H1 (cell line): ENCODE data around the gene IDH2. TPM values are rescaled to one million over a fixed set of nuclear protein-coding genes. Genes with fewer than 3 reads are reported as not detected.

ENCODE experiments used
- CTCF ChIA-PET: fragments of 300-600 bp; sonication (Branson Sonifier 250); formaldehyde crosslinking; loops from one replicate; lab custom pipeline; 2021; ENCODE audit not compliant: partially characterized antibody; lab: Charles Lee
- POLR2A ChIA-PET: fragments of 300-600 bp; sonication (Branson Sonifier 250); formaldehyde crosslinking; loops from one replicate; lab custom pipeline; 2021; ENCODE audit warnings: inconsistent platforms; ENCODE audit not compliant: partially characterized antibody; lab: Charles Lee
- DNase-seq, 2 experiments: peaks; one replicate each; pipeline versions ENCODE4 v3.0.0 to v3.0.0-alpha.2; 2010 to 2022; ENCODE audit warnings: low spot score in 2 of 2, low read depth in 1 of 2, mixed read lengths in 1 of 2
- FAIRE-seq: peaks from 2 replicates; lab custom pipeline; 2011; peaks lifted over from hg19 to GRCh38; lab: Jason Lieb, UNC
- H2AFZ ChIP-seq: 2 replicates; pipeline ENCODE4 v1.8.1; 2012; ENCODE audit warnings: low read length, inconsistent platforms
- H2AK5ac ChIP-seq: 2 replicates; pipeline ENCODE4 v1.6.1; 2013; ENCODE audit warnings: low read depth, low read length
- H2BK120ac ChIP-seq: replicated peaks from 2 replicates; pipeline ENCODE3; 2013; ENCODE audit warnings: low read depth, low read length, inconsistent platforms
- H2BK12ac ChIP-seq: 2 replicates; pipeline ENCODE4 v1.6.1; 2013; ENCODE audit warnings: low read depth, low read length
- H2BK15ac ChIP-seq: 2 replicates; pipeline ENCODE4 v1.6.1; 2013; ENCODE audit warnings: low read length
- H2BK20ac ChIP-seq: 2 replicates; pipeline ENCODE4 v1.6.1; 2013; ENCODE audit warnings: low read length
- H2BK5ac ChIP-seq: 2 replicates; pipeline ENCODE4 v1.6.1; 2013; ENCODE audit warnings: low read depth, low read length
- H3K14ac ChIP-seq: 2 replicates; pipeline ENCODE4 v1.6.1; 2013; ENCODE audit warnings: inconsistent platforms; ENCODE audit not compliant: insufficient read length
- H3K18ac ChIP-seq: 2 replicates; pipeline ENCODE4 v1.6.1; 2013; ENCODE audit warnings: low read length; ENCODE audit errors: extremely low read depth
- H3K23ac ChIP-seq: 2 replicates; pipeline ENCODE4 v1.6.1; 2013; ENCODE audit warnings: inconsistent platforms; ENCODE audit not compliant: insufficient read length
- H3K23me2 ChIP-seq: 2 replicates; pipeline ENCODE4 v1.6.1; 2013; ENCODE audit warnings: low read depth, low read length
- H3K27ac ChIP-seq: 2 replicates; pipeline ENCODE4 v1.6.1; 2011; ENCODE audit warnings: low read depth, low read length, inconsistent platforms
- H3K27me3 ChIP-seq, 4 experiments: replicated peaks in 1 of 4; 1 replicate in 1 of 4; 2 replicates in 3 of 4; pipeline versions ENCODE4 v1.6.1 to v1.8.1; 2011 to 2013; ENCODE audit warnings: low read length in 3 of 4, mild to moderate bottlenecking in 3 of 4, inconsistent platforms in 2 of 4, mixed read lengths in 2 of 4, moderate library complexity in 1 of 4; ENCODE audit not compliant: control insufficient read depth in 3 of 4, insufficient read depth in 3 of 4; ENCODE audit errors: extremely low read depth in 1 of 4
- H3K36me3 ChIP-seq, 4 experiments: 2 replicates each; pipeline versions ENCODE4 v1.6.1 to v1.8.1; 2011 to 2013; ENCODE audit warnings: mild to moderate bottlenecking in 4 of 4, low read length in 3 of 4, moderate library complexity in 2 of 4, control low read depth in 1 of 4, inconsistent platforms in 1 of 4; ENCODE audit not compliant: insufficient read depth in 4 of 4, control insufficient read depth in 2 of 4
- H3K4ac ChIP-seq: replicated peaks from 2 replicates; pipeline ENCODE3; 2013; ENCODE audit warnings: low read length, low read depth, mixed read lengths, inconsistent platforms; ENCODE audit not compliant: insufficient read length
- H3K4me1 ChIP-seq, 4 experiments: replicated peaks in 1 of 4; 1 replicate in 1 of 4; 2 replicates in 3 of 4; pipeline versions ENCODE4 v1.6.1 to v1.8.1; 2011 to 2013; ENCODE audit warnings: low read length in 3 of 4, inconsistent platforms in 2 of 4, mixed read lengths in 1 of 4; ENCODE audit not compliant: insufficient read depth in 4 of 4, control insufficient read depth in 3 of 4
- H3K4me2 ChIP-seq, 2 experiments: 2 replicates each; pipeline versions ENCODE4 v1.6.1 to v1.8.1; 2011 to 2013; ENCODE audit warnings: low read depth in 2 of 2, low read length in 2 of 2, control low read depth in 1 of 2, inconsistent platforms in 1 of 2, mild to moderate bottlenecking in 1 of 2; ENCODE audit not compliant: insufficient read depth in 1 of 2
- H3K4me3 ChIP-seq, 4 experiments: fragments of 200-600, 300-600 bp in 1 of 4; sonication (generic), shearing (Covaris generic), sonication (Bioruptor Twin) in 1 of 4; 2 replicates each; pipeline versions ENCODE4 v1.5.1 to v1.8.1; 2011 to 2016; ENCODE audit warnings: low read length in 4 of 4, low read depth in 3 of 4, control low read depth in 2 of 4, inconsistent platforms in 2 of 4, mild to moderate bottlenecking in 2 of 4, mixed read lengths in 1 of 4, moderate library complexity in 1 of 4; ENCODE audit not compliant: insufficient read depth in 2 of 4; ENCODE audit errors: extremely low read depth in 1 of 4
- H3K56ac ChIP-seq: replicated peaks from 2 replicates; pipeline ENCODE3; 2013; ENCODE audit warnings: low read depth, mild to moderate bottlenecking, mixed read lengths, low read length, inconsistent platforms; ENCODE audit not compliant: insufficient read length
- H3K79me1 ChIP-seq: 2 replicates; pipeline ENCODE4 v1.6.1; 2013; ENCODE audit warnings: low read depth, low read length, control low read depth
- H3K79me2 ChIP-seq, 2 experiments: 2 replicates each; pipeline versions ENCODE4 v1.6.1 to v1.8.1; 2012 to 2013; ENCODE audit warnings: low read length in 2 of 2, mild to moderate bottlenecking in 2 of 2, inconsistent platforms in 1 of 2; ENCODE audit not compliant: insufficient read depth in 2 of 2, control insufficient read depth in 1 of 2
- H3K9ac ChIP-seq, 4 experiments: replicated peaks in 1 of 4; 1 replicate in 1 of 4; 2 replicates in 3 of 4; pipeline versions ENCODE4 v1.6.1 to v1.8.1; 2011 to 2013; ENCODE audit warnings: low read depth in 3 of 4, low read length in 3 of 4, control low read depth in 2 of 4, mild to moderate bottlenecking in 2 of 4, moderate library complexity in 2 of 4, inconsistent platforms in 1 of 4; ENCODE audit errors: extremely low read depth in 1 of 4
- H3K9me3 ChIP-seq, 2 experiments: 2 replicates each; pipeline versions ENCODE4 v1.6.1 to v1.8.1; 2012 to 2013; ENCODE audit warnings: mild to moderate bottlenecking in 2 of 2, moderate library complexity in 2 of 2, control low read depth in 1 of 2, inconsistent platforms in 1 of 2, low read depth in 1 of 2, low read length in 1 of 2, mixed read lengths in 1 of 2; ENCODE audit not compliant: insufficient read depth in 2 of 2
- H4K20me1 ChIP-seq, 2 experiments: replicated peaks in 1 of 2; 2 replicates each; pipeline versions ENCODE3 to v1.8.1; 2011 to 2013; ENCODE audit warnings: inconsistent platforms in 2 of 2, low read length in 2 of 2, mild to moderate bottlenecking in 1 of 2; ENCODE audit not compliant: insufficient read depth in 2 of 2, control insufficient read depth in 1 of 2
- H4K5ac ChIP-seq: 2 replicates; pipeline ENCODE4 v1.6.1; 2013; ENCODE audit warnings: low read length, low read depth, mixed read lengths, inconsistent platforms; ENCODE audit not compliant: insufficient read length
- H4K8ac ChIP-seq: 2 replicates; pipeline ENCODE4 v1.8.0; 2013; ENCODE audit warnings: mild to moderate bottlenecking, moderate library complexity, low read length, inconsistent platforms; ENCODE audit not compliant: insufficient read depth; ENCODE audit errors: extremely low read depth
- H4K91ac ChIP-seq: replicated peaks from 2 replicates; pipeline ENCODE3; 2013; ENCODE audit warnings: low read length, mixed read lengths, inconsistent platforms; ENCODE audit not compliant: insufficient read length
- BACH1 ChIP-seq: IDR thresholded peaks from 2 replicates; pipeline ENCODE4 v1.6.1; 2012; ENCODE audit warnings: low read length, improper control_type of control experiment
- EP300 ChIP-seq, 2 experiments: IDR thresholded peaks; 1 replicate in 1 of 2; 2 replicates in 1 of 2; pipeline ENCODE4 v1.6.1; 2011 to 2012; ENCODE audit warnings: low read depth in 2 of 2, low read length in 2 of 2, mild to moderate bottlenecking in 2 of 2, borderline replicate concordance in 1 of 2, inconsistent platforms in 1 of 2, moderate library complexity in 1 of 2
- FOSL1 ChIP-seq: IDR thresholded peaks from 2 replicates; pipeline ENCODE4 v1.6.1; 2011; ENCODE audit warnings: mild to moderate bottlenecking, low read depth, low read length, moderate library complexity; ENCODE audit not compliant: insufficient read depth
- NRF1 ChIP-seq: IDR thresholded peaks from 2 replicates; pipeline ENCODE4 v1.6.1; 2011; ENCODE audit warnings: mild to moderate bottlenecking, low read depth, low read length, improper control_type of control experiment
- POU5F1 ChIP-seq: IDR thresholded peaks from 2 replicates; pipeline ENCODE4 v1.6.1; 2011; ENCODE audit warnings: low read depth, mild to moderate bottlenecking, low read length, moderate library complexity
- RAD21 ChIP-seq, 2 experiments: IDR thresholded peaks in 1 of 2; conservative IDR thresholded peaks in 1 of 2; 2 replicates each; pipeline ENCODE4 v1.6.1; 2011; ENCODE audit warnings: low read depth in 2 of 2, low read length in 2 of 2, improper control_type of control experiment in 1 of 2, inconsistent platforms in 1 of 2, mild to moderate bottlenecking in 1 of 2, moderate library complexity in 1 of 2
- RBBP5 ChIP-seq: IDR thresholded peaks from 2 replicates; pipeline ENCODE4 v1.7.1; 2012; ENCODE audit warnings: low read depth, mild to moderate bottlenecking, inconsistent platforms, low read length, moderate library complexity, borderline replicate concordance
- SIN3A ChIP-seq, 2 experiments: IDR thresholded peaks in 1 of 2; conservative IDR thresholded peaks in 1 of 2; 2 replicates each; pipeline ENCODE4 v1.6.1; 2011 to 2012; ENCODE audit warnings: low read length in 2 of 2, improper control_type of control experiment in 1 of 2, low read depth in 1 of 2, mild to moderate bottlenecking in 1 of 2
- SP4 ChIP-seq: IDR thresholded peaks from 2 replicates; pipeline ENCODE4 v1.6.1; 2012; ENCODE audit warnings: low read length, inconsistent platforms
- SRF ChIP-seq: IDR thresholded peaks from 2 replicates; pipeline ENCODE4 v1.6.1; 2011; ENCODE audit warnings: mild to moderate bottlenecking, low read depth, low read length, moderate library complexity
- TAF1 ChIP-seq: IDR thresholded peaks from 2 replicates; pipeline ENCODE4 v1.6.1; 2011; ENCODE audit warnings: mild to moderate bottlenecking, low read depth, low read length
- YY1 ChIP-seq: IDR thresholded peaks from 2 replicates; pipeline ENCODE4 v1.6.1; 2011; ENCODE audit warnings: low read depth, mild to moderate bottlenecking, low read length
- WGBS, 2 experiments: shearing (Covaris generic) in 1 of 2; methylation state at CpG; one replicate each; pipeline versions ENCODE4 v1.1.6 to v1.1.7; 2013 to 2015; ENCODE audit warnings: low lambda C conversion rate in 2 of 2, mixed read lengths in 2 of 2, inconsistent platforms in 1 of 2, low coverage in 1 of 2, missing lambda C conversion rate in 1 of 2; ENCODE audit not compliant: insufficient replicate concordance in 2 of 2, insufficient coverage in 1 of 2, insufficient read length in 1 of 2; ENCODE audit errors: extremely low coverage in 1 of 2, missing lambda C conversion rate in 1 of 2; 5-methylcytosine and 5-hydroxymethylcytosine counted together
- polyA plus RNA-seq, 7 experiments: library from polyadenylated mRNA; depleted of rRNA in 3 of 7; stranded (reverse) in 5 of 7; unstranded in 2 of 7; fragments of >200 nt in 5 of 7; fragments of 200-250 nt in 2 of 7; gene quantifications; 1 replicate in 5 of 7; 2 replicates in 1 of 7; 4 replicates in 1 of 7; pipeline versions ENCODE4 v1.2.1 to v1.2.3, GENCODE V29; 2011 to 2013; ENCODE audit warnings: missing spikeins in 2 of 7, mixed read lengths in 2 of 7
- total RNA-seq: library from RNA; stranded (reverse); fragmentation: NEBNext Ultra II Directional; extraction: Animal tissue kit (Norgen Biotek cat#: 25700); gene quantifications from 2 replicates; pipeline ENCODE4 v1.2.1, GENCODE V29; 2021

IDH2 gene
- total and polyA plus RNA-seq, 2 of the 8 experiments (the other 6 are each of a cell fraction or from before 2014, with no cell fraction given): 64.2 to 84.6 TPM

GRCh38 chr15:90143166-90143655 lies 40.9 kb upstream of the IDH2 start:
- H3K27ac ChIP-seq: no peak overlapping the region
- DNase-seq (peak; percentile 58 to 91), FAIRE-seq (peak; percentile 36)
- H3K4ac ChIP-seq: no peak overlapping the region
- no peak overlapping the region for H3K9ac ChIP-seq
- no peaks in the 10 kb centered on the region for H3K79me2 ChIP-seq
- H3K23ac ChIP-seq: no peak overlapping the region
- H3K27me3 ChIP-seq: no peaks in the 10 kb centered on the region
- H2BK5ac ChIP-seq: no peak overlapping the region
- no peaks in the 10 kb centered on the region for H4K20me1 ChIP-seq
- no peak overlapping the region for H3K56ac ChIP-seq
- H4K5ac ChIP-seq: no peak overlapping the region
- no peak overlapping the region for H2BK120ac ChIP-seq
- no peaks in the 10 kb centered on the region for H3K79me1 ChIP-seq
- POLR2A ChIA-PET: interaction anchor here (0.7 to 2.0 kb wide), 3 partner anchors 8 to 109 kb away, joined by 3 to 5 read pairs (median 3); no protein-coding TSS in a partner anchor
- H4K8ac ChIP-seq: no peak overlapping the region; the same call in 1 of the 2 replicates
- no peak overlapping the region for H4K91ac ChIP-seq
- H2BK15ac ChIP-seq: no peak overlapping the region
- H3K14ac ChIP-seq: no peak overlapping the region
- peak overlapping the region; percentile 69 for H2AFZ ChIP-seq
- no peak overlapping the region for H2AK5ac ChIP-seq
- no peak overlapping the region for H2BK20ac ChIP-seq
- H3K4me2 ChIP-seq: peak overlapping the region in 1 of 2 experiments; percentile 41; a peak in 1 of 4 replicates
- H3K4me3 ChIP-seq: no peak overlapping the region
- CTCF ChIA-PET: interaction anchor here (0.6 to 12.3 kb wide), 38 partner anchors 9 to 245 kb away, joined by 3 to 115 read pairs (median 4); partner anchors contain the start of genes CIB1, GDPGP1, IDH2 and SEMA4B
- H3K9me3 ChIP-seq: no peaks in the 10 kb centered on the region
- 0 out of 2 replicates have a peak overlapping the region, but pooled peaks have one; percentile 26 for H3K18ac ChIP-seq
- no peaks in the 10 kb centered on the region; a peak in 3 of 7 replicates for H3K4me1 ChIP-seq
- 39% methylated on average over 12 of the region's 12 CpGs; no CpG with 5 or more reads in 1 of the 2 experiments for WGBS, 2 experiments
- H3K23me2 ChIP-seq: no peaks in the 10 kb centered on the region
- H3K36me3 ChIP-seq: no peaks in the 10 kb centered on the region
- no peak overlapping the region for H2BK12ac ChIP-seq
- TF ChIP-seq SIN3A (conservative IDR thresholded peaks at IDR 0.05 in 1 of 2, IDR thresholded peaks at IDR 0.05 in 1 of 2; ENCODE audit: low read depth in 1 of 2, low read length in 2 of 2) (peak; percentile 74 to 84; a peak in 2 of 4 replicates), SRF (no peak), EP300 (IDR thresholded peaks at IDR 0.05; ENCODE audit: borderline replicate concordance in 1 of 2, low read depth in 2 of 2, low read length in 2 of 2) (no peak), SP4 (no peak), RAD21 (IDR thresholded peaks at IDR 0.05 in 1 of 2, conservative IDR thresholded peaks at IDR 0.05 in 1 of 2; ENCODE audit: low read depth in 2 of 2, low read length in 2 of 2) (peak; percentile 97 to 99), YY1 (peak; percentile 13; the same call in 1 of the 2 replicates), POU5F1 (no peak), RBBP5 (no peak), TAF1 (no peak), BACH1 (no peak; the same call in 1 of the 2 replicates), FOSL1 (no peak), NRF1 (no peak)
